Ishikawa (cell line): Measurements from ENCODE around the gene FBL.

ENCODE experiments used
- CEBPB ChIP-seq: IDR thresholded peaks from 2 replicates; pipeline ENCODE4 v1.6.1; 2012
- CREB1 ChIP-seq: IDR thresholded peaks from 2 replicates; pipeline ENCODE4 v1.6.1; 2012; ENCODE audit warnings: low read depth
- EGR1 ChIP-seq: IDR thresholded peaks from 2 replicates; pipeline ENCODE4 v1.6.1; 2012
- EP300 ChIP-seq: IDR thresholded peaks from 2 replicates; pipeline ENCODE4 v1.6.1; 2012; ENCODE audit warnings: borderline replicate concordance
- FOXM1 ChIP-seq: IDR thresholded peaks from 2 replicates; pipeline ENCODE4 v1.6.1; 2012; ENCODE audit warnings: low read depth, borderline replicate concordance
- NFIC ChIP-seq: IDR thresholded peaks from 2 replicates; pipeline ENCODE4 v1.6.1; 2012
- RAD21 ChIP-seq: IDR thresholded peaks from 2 replicates; pipeline ENCODE4 v1.6.1; 2012; ENCODE audit warnings: low read depth
- TAF1 ChIP-seq: IDR thresholded peaks from 2 replicates; pipeline ENCODE4 v1.6.1; 2012; ENCODE audit warnings: low read depth, mild to moderate bottlenecking
- TCF12 ChIP-seq: IDR thresholded peaks from 2 replicates; pipeline ENCODE4 v1.6.1; 2012; ENCODE audit warnings: low read depth
- TEAD4 ChIP-seq: IDR thresholded peaks from 2 replicates; pipeline ENCODE4 v1.6.1; 2012
- YY1 ChIP-seq: IDR thresholded peaks from 2 replicates; pipeline ENCODE4 v1.6.1; 2012; ENCODE audit warnings: low read depth
- ZBTB7A ChIP-seq: IDR thresholded peaks from 2 replicates; pipeline ENCODE4 v1.6.1; 2012; ENCODE audit warnings: low read depth
- TF ChIP-seq, protein P1 (sequence below): IDR thresholded peaks from 2 replicates; pipeline ENCODE4 v1.6.1; 2012; ENCODE audit warnings: low read depth, mild to moderate bottlenecking
- TF ChIP-seq, protein P2 (sequence below): IDR thresholded peaks from 2 replicates; pipeline ENCODE4 v1.6.1; 2012
- TF ChIP-seq, protein P3 (sequence below): IDR thresholded peaks from 2 replicates; pipeline ENCODE4 v1.6.1; 2012

FBL gene

DNA sequence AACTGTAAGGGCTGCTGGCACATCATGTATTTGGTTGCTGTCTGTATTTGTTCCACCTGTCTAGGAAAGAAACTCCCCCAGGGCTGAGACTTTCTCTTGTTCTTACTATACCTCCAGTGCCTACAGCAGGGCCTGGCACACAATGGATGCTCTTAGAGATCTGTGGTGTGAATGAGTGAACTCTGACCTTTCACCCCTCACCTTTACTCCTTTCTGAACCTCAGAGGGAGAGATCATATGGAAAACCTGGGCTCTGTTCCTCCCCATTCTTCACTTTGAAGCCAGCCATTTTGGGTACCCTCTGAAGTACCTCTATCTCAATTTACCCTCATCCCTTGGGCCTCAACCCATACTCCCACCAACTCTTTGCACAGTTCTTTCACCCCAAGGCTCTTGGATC, 15.3 kb downstream of the FBL start:
- TF ChIP-seq, protein P1, sequence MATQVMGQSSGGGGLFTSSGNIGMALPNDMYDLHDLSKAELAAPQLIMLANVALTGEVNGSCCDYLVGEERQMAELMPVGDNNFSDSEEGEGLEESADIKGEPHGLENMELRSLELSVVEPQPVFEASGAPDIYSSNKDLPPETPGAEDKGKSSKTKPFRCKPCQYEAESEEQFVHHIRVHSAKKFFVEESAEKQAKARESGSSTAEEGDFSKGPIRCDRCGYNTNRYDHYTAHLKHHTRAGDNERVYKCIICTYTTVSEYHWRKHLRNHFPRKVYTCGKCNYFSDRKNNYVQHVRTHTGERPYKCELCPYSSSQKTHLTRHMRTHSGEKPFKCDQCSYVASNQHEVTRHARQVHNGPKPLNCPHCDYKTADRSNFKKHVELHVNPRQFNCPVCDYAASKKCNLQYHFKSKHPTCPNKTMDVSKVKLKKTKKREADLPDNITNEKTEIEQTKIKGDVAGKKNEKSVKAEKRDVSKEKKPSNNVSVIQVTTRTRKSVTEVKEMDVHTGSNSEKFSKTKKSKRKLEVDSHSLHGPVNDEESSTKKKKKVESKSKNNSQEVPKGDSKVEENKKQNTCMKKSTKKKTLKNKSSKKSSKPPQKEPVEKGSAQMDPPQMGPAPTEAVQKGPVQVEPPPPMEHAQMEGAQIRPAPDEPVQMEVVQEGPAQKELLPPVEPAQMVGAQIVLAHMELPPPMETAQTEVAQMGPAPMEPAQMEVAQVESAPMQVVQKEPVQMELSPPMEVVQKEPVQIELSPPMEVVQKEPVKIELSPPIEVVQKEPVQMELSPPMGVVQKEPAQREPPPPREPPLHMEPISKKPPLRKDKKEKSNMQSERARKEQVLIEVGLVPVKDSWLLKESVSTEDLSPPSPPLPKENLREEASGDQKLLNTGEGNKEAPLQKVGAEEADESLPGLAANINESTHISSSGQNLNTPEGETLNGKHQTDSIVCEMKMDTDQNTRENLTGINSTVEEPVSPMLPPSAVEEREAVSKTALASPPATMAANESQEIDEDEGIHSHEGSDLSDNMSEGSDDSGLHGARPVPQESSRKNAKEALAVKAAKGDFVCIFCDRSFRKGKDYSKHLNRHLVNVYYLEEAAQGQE: no peak
- TF ChIP-seq EP300 (no peak), TEAD4 (no peak), ZBTB7A (no peak), RAD21 (no peak), EGR1 (no peak), NFIC (no peak), FOXM1 (no peak), TCF12 (no peak), CEBPB (no peak), CREB1 (no peak), TAF1 (no peak), YY1 (no peak)
- TF ChIP-seq, protein P2, sequence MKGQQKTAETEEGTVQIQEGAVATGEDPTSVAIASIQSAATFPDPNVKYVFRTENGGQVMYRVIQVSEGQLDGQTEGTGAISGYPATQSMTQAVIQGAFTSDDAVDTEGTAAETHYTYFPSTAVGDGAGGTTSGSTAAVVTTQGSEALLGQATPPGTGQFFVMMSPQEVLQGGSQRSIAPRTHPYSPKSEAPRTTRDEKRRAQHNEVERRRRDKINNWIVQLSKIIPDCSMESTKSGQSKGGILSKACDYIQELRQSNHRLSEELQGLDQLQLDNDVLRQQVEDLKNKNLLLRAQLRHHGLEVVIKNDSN: no peak
- TF ChIP-seq, protein P3, sequence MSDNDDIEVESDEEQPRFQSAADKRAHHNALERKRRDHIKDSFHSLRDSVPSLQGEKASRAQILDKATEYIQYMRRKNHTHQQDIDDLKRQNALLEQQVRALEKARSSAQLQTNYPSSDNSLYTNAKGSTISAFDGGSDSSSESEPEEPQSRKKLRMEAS: no peak

DNA sequence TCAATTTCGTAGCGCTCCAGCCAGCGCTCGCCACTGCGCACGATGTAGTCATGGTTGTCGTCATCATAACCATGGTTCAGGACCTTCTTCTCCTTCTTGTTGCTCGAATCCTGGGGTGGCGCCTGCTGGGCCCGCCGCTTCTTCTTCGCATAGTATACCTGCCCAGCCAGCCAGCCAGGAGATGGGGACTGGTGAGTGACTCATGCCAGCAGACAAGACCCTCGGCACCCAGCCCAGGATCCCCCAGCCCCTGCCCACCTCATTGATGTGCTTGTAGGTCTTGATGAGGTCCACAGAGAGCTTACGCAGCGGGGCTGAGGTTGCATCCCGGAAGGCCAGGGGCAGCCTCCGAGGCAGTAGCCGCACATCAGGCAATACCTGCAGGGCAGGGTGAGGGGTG, 15.8 kb downstream of the FBL start:
- TF ChIP-seq TAF1 (no peak), TEAD4 (no peak), EGR1 (no peak), CEBPB (no peak), TCF12 (no peak), RAD21 (no peak), ZBTB7A (no peak), NFIC (no peak), EP300 (no peak), CREB1 (no peak)
- TF ChIP-seq, protein P1: no peak
- TF ChIP-seq, protein P3: no peak
- TF ChIP-seq, protein P2: no peak

DNA sequence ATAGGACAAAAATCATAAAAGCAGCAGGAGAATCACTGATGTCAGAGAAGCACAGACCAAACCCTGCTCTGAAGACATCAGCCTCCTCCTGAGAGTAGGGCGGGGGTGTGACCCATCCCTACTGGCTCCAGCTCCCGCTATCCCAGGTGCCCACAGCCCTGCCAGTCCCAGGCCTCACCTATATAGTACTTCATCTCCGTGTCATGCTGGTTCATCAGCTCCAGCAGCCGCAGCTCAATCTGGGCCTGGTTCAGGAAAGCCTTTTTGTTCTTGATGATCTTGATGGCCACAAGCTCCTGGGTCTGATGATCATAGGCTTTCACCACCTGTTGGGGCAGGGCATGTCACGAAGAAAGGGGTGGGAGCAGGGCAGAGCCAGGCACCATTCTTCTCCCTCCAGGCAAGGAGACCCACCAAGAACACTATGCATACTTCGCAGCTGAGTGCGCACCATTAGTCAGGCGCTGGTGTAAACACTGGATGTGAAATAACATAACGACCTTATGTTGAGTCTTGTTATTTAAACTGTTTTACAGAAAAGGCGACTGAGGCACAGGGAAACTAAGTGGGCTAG, 16.4 kb downstream of the FBL start:
- TF ChIP-seq TAF1 (no peak), CREB1 (no peak), NFIC (no peak), CEBPB (no peak), ZBTB7A (no peak), EP300 (no peak), RAD21 (no peak)

DNA sequence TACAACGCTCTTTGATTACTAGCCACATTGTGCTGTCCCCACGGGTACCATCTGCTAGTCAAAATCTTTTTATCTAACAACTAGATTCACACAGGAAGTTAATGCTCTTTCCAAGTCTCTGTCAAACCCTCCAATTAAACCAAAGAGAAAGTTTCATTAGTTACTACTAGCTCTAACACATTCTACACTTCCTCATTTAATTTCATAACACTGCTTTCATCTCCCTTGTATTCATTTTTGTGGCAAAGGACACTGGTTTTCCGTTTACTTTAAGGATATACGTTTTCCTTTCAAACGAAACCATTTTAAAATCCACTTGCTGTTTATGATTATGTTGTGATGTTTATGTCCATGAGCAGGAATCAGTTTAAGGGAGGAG, 17.5 kb downstream of the FBL start:
- no peak for TF ChIP-seq EGR1
- no peak for TF ChIP-seq RAD21
- TF ChIP-seq, protein P1: no peak
- TF ChIP-seq ZBTB7A: no peak
- TF ChIP-seq NFIC: no peak
- TF ChIP-seq, protein P2: no peak
- no peak for TF ChIP-seq TAF1
- no peak for TF ChIP-seq YY1
- no peak for TF ChIP-seq CREB1
- TF ChIP-seq, protein P3: no peak
- TF ChIP-seq TEAD4: no peak
- no peak for TF ChIP-seq FOXM1
- TF ChIP-seq EP300: no peak
- no peak for TF ChIP-seq TCF12
- no peak for TF ChIP-seq CEBPB
